Pancreas (tissue), 10 donors: ENCODE measurements around the gene CHRNA4. TPM values are rescaled to one million over a fixed set of nuclear protein-coding genes. Genes with fewer than 3 reads are reported as not detected.
A peak's percentile ranks its signal among the peaks of the same experiment; 100 is the strongest.

ENCODE experiments used
- ATAC-seq, 4 donors: fragments of 200-7000 bp; cut with Tn5 transposase; one replicate each; pipeline versions ENCODE4 v1.8.0 to v1.9.1; 2020; ENCODE audit warnings: mild to moderate bottlenecking in 4 of 4, moderate library complexity in 4 of 4
- DNase-seq, 6 donors: peaks; one replicate each; pipeline ENCODE4 v3.0.0-alpha.2; 2020
- FAIRE-seq: peaks from 2 replicates; lab custom pipeline; 2012; peaks lifted over from hg19 to GRCh38; lab: Jason Lieb, UNC
- H3K27ac ChIP-seq, 4 donors: fragments of 200-600 bp; sonication (generic); 1 replicate in 3 of 4; 2 replicates in 1 of 4; pipeline versions ENCODE4 v1.5.0 to v1.8.0; 2020
- H3K27me3 ChIP-seq, 4 donors: fragments of 200-600 bp; one replicate each; pipeline ENCODE4 v1.8.0; 2021
- H3K36me3 ChIP-seq, 3 donors: fragments of 200-600 bp; sonication (generic) in 1 of 3; one replicate each; pipeline versions ENCODE4 v1.5.0 to v1.8.0; 2020 to 2021
- H3K4me1 ChIP-seq, 3 donors: fragments of 200-600 bp; one replicate each; pipeline ENCODE4 v1.8.0; 2021
- H3K4me3 ChIP-seq, 4 donors: fragments of 200-600 bp; sonication (generic) in 2 of 4; one replicate each; pipeline versions ENCODE4 v1.5.0 to v1.8.0; 2020 to 2021
- H3K9me3 ChIP-seq, 4 donors: fragments of 200-600 bp; one replicate each; pipeline ENCODE4 v1.8.0; 2021
- CTCF ChIP-seq, 4 donors: fragments of 200-600 bp; sonication (generic) in 3 of 4; IDR thresholded peaks; one replicate each; pipeline versions ENCODE4 v1.5.0 to v1.8.0; 2021; ENCODE audit warnings: antibody characterized with exemption in 4 of 4
- WGBS, 2 donors: extraction: QIAGEN DNeasy Blood & Tissue Kit; methylation state at CpG; one replicate each; pipeline ENCODE4 v1.1.7; 2013; 5-methylcytosine and 5-hydroxymethylcytosine counted together
- intact Hi-C, 3 donors: fragments of 100-400 bp; cut with DNase I; formaldehyde crosslinking; loops; one replicate each; pipeline versions ENCODE4 v1.11.1 to v1.14.2; 2022
- polyA plus RNA-seq, 2 donors: library from polyadenylated mRNA; stranded (reverse); fragments of 200-250 nt; gene quantifications; one replicate each; pipeline ENCODE4 v1.2.3, GENCODE V29; 2013
- total RNA-seq, 6 donors: library from RNA; stranded (reverse); fragmentation: NEBNext Ultra II Directional in 4 of 6; extraction: Animal tissue kit (Norgen Biotek cat#: 25700) in 4 of 6; gene quantifications; one replicate each; pipeline versions ENCODE4 v1.2.1 to v1.2.4, GENCODE V29; 2021 to 2023
- donor health status: healthy with polysubstance abuse.
- donor health status: DM: no; HTN: no; CAD: no; lungs with moderate emphysema.
- donor health status: DM: no; HTN: no; CAD: no.
- donor health status: control.
- donor health status: control.
- donor health status: Bipolar disorder and iron deficiency.
- donor health status: DM: yes; HTN: yes; CAD: no.
- donor health status: DM: no; HTN: no; CAD: no.
- donor health status: DM: no; HTN: no; CAD: no.
- donor health status: DM: yes; HTN: yes; CAD: no.

CHRNA4 gene
- total and polyA plus RNA-seq, 8 donors = 0.02 to 0.47 TPM; not detected in 6

GRCh38 chr20:63356931-63357879, 3.9 kb downstream of the CHRNA4 start:
- WGBS, 2 donors = 44 to 48% methylated on average over 30 of the region's 30 CpGs
- peak in 1 of 6 donors; percentile 41 for DNase-seq
- no peaks in the 10 kb centered on the region for H3K9me3 ChIP-seq
- no peak for TF ChIP-seq CTCF (IDR thresholded peaks at IDR 0.05)
- H3K4me1 ChIP-seq = no peaks in the 10 kb centered on the region
- no peak overlapping the region for H3K27ac ChIP-seq
- peaks cover 0 to 9% (median 4%) of the 10 kb centered on the region in 4 donors for H3K27me3 ChIP-seq
- no peaks in the 10 kb centered on the region for H3K36me3 ChIP-seq
- no peak overlapping the region for H3K4me3 ChIP-seq
- FAIRE-seq = no peak
- intact Hi-C loops = no loop called here
- peak; percentile 8 to 50 (median 38) for ATAC-seq

GRCh38 chr20:63356511-63356910, 4.6 kb downstream of the CHRNA4 start:
- WGBS, 2 donors = 63 to 77% methylated on average over 8 of the region's 8 CpGs
- FAIRE-seq = no peak
- DNase-seq = peak in 2 of 6 donors; percentile 17 to 62
- no peak for ATAC-seq
- H3K4me1 ChIP-seq = no peaks in the 10 kb centered on the region
- no peak for TF ChIP-seq CTCF (IDR thresholded peaks at IDR 0.05)
- no peaks in the 10 kb centered on the region for H3K36me3 ChIP-seq
- peaks cover 0 to 9% (median under 1%) of the 10 kb centered on the region in 4 donors for H3K27me3 ChIP-seq
- no peak overlapping the region for H3K27ac ChIP-seq
- intact Hi-C loops = no loop called here
- no peaks in the 10 kb centered on the region for H3K9me3 ChIP-seq
- no peak overlapping the region for H3K4me3 ChIP-seq

GRCh38 chr20:63355781-63356295, 5.3 kb downstream of the CHRNA4 start:
- DNase-seq (peak in 2 of 6 donors; percentile 15 to 46), ATAC-seq (no peak), FAIRE-seq (no peak)
- Histone ChIP-seq H3K4me3 (no peak overlapping the region), H3K36me3 (no peaks in the 10 kb centered on the region), H3K4me1 (no peaks in the 10 kb centered on the region), H3K9me3 (no peaks in the 10 kb centered on the region), H3K27ac (no peak overlapping the region), H3K27me3 (peaks cover 0 to 9% (median 0%) of the 10 kb centered on the region in 4 donors)
- no peak for TF ChIP-seq CTCF (IDR thresholded peaks at IDR 0.05)
- intact Hi-C loops = no loop called here
- WGBS, 2 donors = 68 to 78% methylated on average over 10 to 11 of the region's 11 CpGs

- peak in 2 of 6 donors; percentile 14 to 49 for DNase-seq
- H3K27me3 ChIP-seq = peaks cover 0 to 5% (median 0%) of the 10 kb centered on the region in 4 donors
- intact Hi-C loops = no loop called here
- FAIRE-seq = no peak
- no peaks in the 10 kb centered on the region for H3K4me1 ChIP-seq
- H3K9me3 ChIP-seq = no peaks in the 10 kb centered on the region
- H3K27ac ChIP-seq = no peak overlapping the region
- WGBS, 2 donors = 63 to 71% methylated on average over 25 of the region's 25 CpGs
- H3K4me3 ChIP-seq = no peak overlapping the region
- no peak for ATAC-seq
- H3K36me3 ChIP-seq = no peaks in the 10 kb centered on the region
- no peak for TF ChIP-seq CTCF (IDR thresholded peaks at IDR 0.05)
These were observed 6.4 kb downstream of the CHRNA4 start for GRCh38 chr20:63354636-63355350.
